ENCODE results near the gene SLC1A6.

Gene SLC1A6

GRCh38 chr19:14916848-14917247 is 62.8 kb downstream of the SLC1A6 start:
- DNase-seq (ENCODE audit: low read depth in 2 of 2): no peak
- TF ChIP-seq, protein P1, sequence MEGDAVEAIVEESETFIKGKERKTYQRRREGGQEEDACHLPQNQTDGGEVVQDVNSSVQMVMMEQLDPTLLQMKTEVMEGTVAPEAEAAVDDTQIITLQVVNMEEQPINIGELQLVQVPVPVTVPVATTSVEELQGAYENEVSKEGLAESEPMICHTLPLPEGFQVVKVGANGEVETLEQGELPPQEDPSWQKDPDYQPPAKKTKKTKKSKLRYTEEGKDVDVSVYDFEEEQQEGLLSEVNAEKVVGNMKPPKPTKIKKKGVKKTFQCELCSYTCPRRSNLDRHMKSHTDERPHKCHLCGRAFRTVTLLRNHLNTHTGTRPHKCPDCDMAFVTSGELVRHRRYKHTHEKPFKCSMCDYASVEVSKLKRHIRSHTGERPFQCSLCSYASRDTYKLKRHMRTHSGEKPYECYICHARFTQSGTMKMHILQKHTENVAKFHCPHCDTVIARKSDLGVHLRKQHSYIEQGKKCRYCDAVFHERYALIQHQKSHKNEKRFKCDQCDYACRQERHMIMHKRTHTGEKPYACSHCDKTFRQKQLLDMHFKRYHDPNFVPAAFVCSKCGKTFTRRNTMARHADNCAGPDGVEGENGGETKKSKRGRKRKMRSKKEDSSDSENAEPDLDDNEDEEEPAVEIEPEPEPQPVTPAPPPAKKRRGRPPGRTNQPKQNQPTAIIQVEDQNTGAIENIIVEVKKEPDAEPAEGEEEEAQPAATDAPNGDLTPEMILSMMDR (IDR thresholded peaks at IDR 0.05; ENCODE audit: low read depth, low read length): no peak

DNA sequence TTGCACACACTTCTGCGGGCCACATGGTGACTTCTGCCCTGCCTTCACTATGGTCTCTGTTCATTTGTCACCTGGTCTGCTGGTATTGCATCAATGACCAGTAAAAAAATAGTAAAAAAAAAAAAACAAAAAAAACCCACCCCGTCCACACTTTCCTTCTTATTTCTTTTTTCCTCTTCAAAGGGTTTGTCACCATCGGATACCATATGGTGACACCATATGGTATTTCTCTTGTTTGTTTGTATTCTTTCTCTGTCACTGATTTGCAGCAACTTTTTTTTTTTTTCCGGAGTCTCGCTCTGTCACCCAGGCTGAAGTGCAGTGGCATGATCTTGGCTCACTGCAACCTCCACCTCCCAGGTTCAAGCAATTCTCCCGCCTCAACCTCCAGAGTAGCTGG is 64.5 kb downstream of the SLC1A6 start:
- TF ChIP-seq, protein P1 (IDR thresholded peaks at IDR 0.05; ENCODE audit: low read depth, low read length): no peak
- no peak for DNase-seq (ENCODE audit: low read depth in 2 of 2)
- no peak overlapping the region for H3K4me3 ChIP-seq (replicated peaks in 1 of 2; ENCODE audit: low read depth in 2 of 2, low read length in 2 of 2)

More at GRCh38 chr19:14916848-14917247, 62.8 kb downstream of the SLC1A6 start:
- H3K4me3 ChIP-seq (replicated peaks in 1 of 2; ENCODE audit: low read depth in 2 of 2, low read length in 2 of 2): no peak overlapping the region

DNA sequence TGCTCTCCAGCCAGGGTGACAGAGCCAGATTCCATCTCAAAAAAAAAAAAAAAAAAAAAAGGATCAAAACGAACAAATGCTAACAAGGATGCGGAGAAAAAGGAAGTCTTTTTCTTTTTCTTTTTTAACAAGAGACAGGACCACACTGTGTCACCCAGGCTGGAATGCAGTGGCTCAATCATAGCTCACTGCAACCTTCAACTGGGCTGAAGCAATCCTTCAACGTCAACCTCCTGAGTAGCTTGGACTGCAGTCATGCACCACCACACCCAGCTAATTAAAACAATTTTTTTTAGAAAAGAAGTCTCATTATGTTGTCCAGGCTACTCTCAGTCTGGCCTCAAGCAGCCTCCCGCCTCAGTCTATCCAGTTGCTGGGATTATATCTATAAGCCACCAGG is 73.0 kb downstream of the SLC1A6 start:
- no peak overlapping the region for H3K4me3 ChIP-seq (replicated peaks in 1 of 2; ENCODE audit: low read depth in 2 of 2, low read length in 2 of 2)
- TF ChIP-seq, protein P1 (IDR thresholded peaks at IDR 0.05; ENCODE audit: low read depth, low read length): no peak
- DNase-seq (ENCODE audit: low read depth in 2 of 2): no peak

DNA sequence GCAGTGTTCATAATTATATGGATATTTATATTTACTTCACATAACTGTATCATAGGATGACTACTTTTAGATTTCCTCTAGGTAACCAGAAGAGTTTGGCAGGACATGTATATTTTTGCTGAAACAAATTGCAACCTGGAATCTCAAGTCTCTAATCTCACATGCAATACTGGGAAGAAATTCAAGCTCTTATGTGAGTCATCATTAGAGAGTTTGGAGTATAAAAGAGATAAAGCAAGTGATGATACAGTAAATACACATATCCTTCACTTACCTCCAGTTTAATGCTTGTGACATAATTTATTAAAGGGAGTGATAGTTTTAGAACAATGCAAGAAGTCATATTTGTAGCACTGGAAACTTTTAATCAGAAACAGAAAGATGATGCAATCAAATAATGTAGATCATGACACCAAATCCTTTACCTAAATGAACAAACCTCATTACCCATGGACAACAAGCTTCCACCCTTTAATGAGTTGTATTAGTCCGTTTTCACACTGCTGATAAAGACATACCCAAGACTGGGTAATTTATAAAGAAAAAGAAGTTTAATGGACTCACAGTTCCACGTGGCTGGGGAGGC is 77.9 kb downstream of the SLC1A6 start:
- no peak overlapping the region for H3K4me3 ChIP-seq (replicated peaks in 1 of 2; ENCODE audit: low read depth in 2 of 2, low read length in 2 of 2)
- no peak for DNase-seq (ENCODE audit: low read depth in 2 of 2)
- TF ChIP-seq, protein P1 (IDR thresholded peaks at IDR 0.05; ENCODE audit: low read depth, low read length): no peak

All from cardiac fibroblast (primary cell).